Neural crest cell (in vitro differentiated cells): ENCODE results near the gene FRAS1. TPM values are rescaled to one million over a fixed set of nuclear protein-coding genes. Genes with fewer than 3 reads are reported as not detected.

Experiments used
- DNase-seq: peaks from one replicate; pipeline ENCODE4 v3.0.0; 2021; ENCODE audit warnings: low read depth, mixed read lengths, low spot score
- H3K27ac Mint-ChIP-seq: one replicate; pipeline ENCODE4 v1.8.0; 2021; ENCODE audit warnings: mild to moderate bottlenecking, mixed read lengths; ENCODE audit not compliant: unreplicated experiment
- H3K27me3 Mint-ChIP-seq: 2 replicates; pipeline ENCODE4 v1.8.0; 2021; ENCODE audit warnings: low read depth, mild to moderate bottlenecking, mixed read lengths
- H3K36me3 Mint-ChIP-seq: 2 replicates; pipeline ENCODE4 v1.8.0; 2021; ENCODE audit warnings: low read depth, mild to moderate bottlenecking, mixed read lengths
- H3K4me1 Mint-ChIP-seq: 2 replicates; pipeline ENCODE4 v1.8.0; 2021; ENCODE audit warnings: mixed read lengths
- H3K4me3 Mint-ChIP-seq: one replicate; pipeline ENCODE4 v1.8.0; 2021; ENCODE audit warnings: mild to moderate bottlenecking, mixed read lengths
- H3K9me3 Mint-ChIP-seq: 2 replicates; pipeline ENCODE4 v1.8.0; 2021; ENCODE audit warnings: mixed read lengths
- CTCF ChIP-seq: fragments of 200-600 bp; sonication (generic); conservative IDR thresholded peaks from 2 replicates; pipeline ENCODE4 v1.5.0; 2021; ENCODE audit warnings: antibody characterized with exemption, mild to moderate bottlenecking
- total RNA-seq: library from RNA; stranded (reverse); gene quantifications from 2 replicates; pipeline ENCODE4 v1.2.1, GENCODE V29; 2021

The FRAS1 gene
- total RNA-seq, 1 donor from 2014 or later, result 8.4 TPM

- H3K36me3 Mint-ChIP-seq, result peaks cover 5% of the 10 kb centered on the region
- no peak overlapping the region for H3K4me3 Mint-ChIP-seq
- no peaks in the 10 kb centered on the region for H3K27me3 Mint-ChIP-seq
- TF ChIP-seq CTCF, result no peak
- DNase-seq, result no peak
- H3K27ac Mint-ChIP-seq, result no peak overlapping the region
- peaks cover 4% of the 10 kb centered on the region for H3K9me3 Mint-ChIP-seq
- peaks cover 8% of the 10 kb centered on the region for H3K4me1 Mint-ChIP-seq
These were observed 140.8 kb downstream of the FRAS1 start for GRCh38 chr4:78197947-78198346.

- Mint-ChIP-seq H3K27ac (no peak overlapping the region), H3K9me3 (no peaks in the 10 kb centered on the region), H3K4me3 (no peak overlapping the region), H3K4me1 (peaks cover 18% of the 10 kb centered on the region), H3K36me3 (no peaks in the 10 kb centered on the region), H3K27me3 (no peaks in the 10 kb centered on the region)
- no peak for TF ChIP-seq CTCF
- no peak for DNase-seq
These were observed 142.9 kb downstream of the FRAS1 start for GRCh38 chr4:78199984-78200383.

- Mint-ChIP-seq H3K27me3 (no peaks in the 10 kb centered on the region), H3K4me1 (peaks cover 27% of the 10 kb centered on the region), H3K27ac (no peak overlapping the region), H3K9me3 (no peaks in the 10 kb centered on the region), H3K36me3 (no peaks in the 10 kb centered on the region), H3K4me3 (no peak overlapping the region)
- no peak for TF ChIP-seq CTCF
- DNase-seq, result no peak
These were observed 143.8 kb downstream of the FRAS1 start for GRCh38 chr4:78200949-78201348.

GRCh38 chr4:78204176-78204575 is 147.1 kb downstream of the FRAS1 start:
- H3K9me3 Mint-ChIP-seq, result no peaks in the 10 kb centered on the region
- peak overlapping the region; percentile 76 for H3K27ac Mint-ChIP-seq
- H3K4me3 Mint-ChIP-seq, result no peak overlapping the region
- no peaks in the 10 kb centered on the region for H3K36me3 Mint-ChIP-seq
- no peak for TF ChIP-seq CTCF
- no peaks in the 10 kb centered on the region for H3K27me3 Mint-ChIP-seq
- no peak for DNase-seq
- H3K4me1 Mint-ChIP-seq, result peaks cover 36% of the 10 kb centered on the region

GRCh38 chr4:78205591-78205990 is 148.5 kb downstream of the FRAS1 start:
- H3K9me3 Mint-ChIP-seq, result no peaks in the 10 kb centered on the region
- H3K27me3 Mint-ChIP-seq, result no peaks in the 10 kb centered on the region
- peak; percentile 28 for DNase-seq
- no peak overlapping the region for H3K4me3 Mint-ChIP-seq
- H3K4me1 Mint-ChIP-seq, result peaks cover 36% of the 10 kb centered on the region
- TF ChIP-seq CTCF, result no peak
- H3K27ac Mint-ChIP-seq, result peak overlapping the region; percentile 76
- no peaks in the 10 kb centered on the region for H3K36me3 Mint-ChIP-seq

GRCh38 chr4:78207541-78207940 is 150.4 kb downstream of the FRAS1 start:
- H3K27ac Mint-ChIP-seq, result no peak overlapping the region
- DNase-seq, result no peak
- H3K4me3 Mint-ChIP-seq, result no peak overlapping the region
- no peaks in the 10 kb centered on the region for H3K36me3 Mint-ChIP-seq
- no peaks in the 10 kb centered on the region for H3K9me3 Mint-ChIP-seq
- H3K27me3 Mint-ChIP-seq, result no peaks in the 10 kb centered on the region
- no peak for TF ChIP-seq CTCF
- peaks cover 28% of the 10 kb centered on the region for H3K4me1 Mint-ChIP-seq
